Smooth muscle cell of the brain vasculature (primary cell): ENCODE data around the gene TUBB2B.

Experiments used
- DNase-seq: peaks from one replicate; pipeline ENCODE4 v3.0.0-alpha.2; 2012; ENCODE audit warnings: low read depth, low spot score

The TUBB2B gene

GRCh38 chr6:3227363-3228045, at the start of gene TUBB2B:
TUBB2B (minus strand) TSS chr6:3227653; CDS start chr6:3227543, 110 bp downstream.
- DNase-seq: no peak

- no peak for DNase-seq
Measured at GRCh38 chr6:3277251-3277650, 49.8 kb upstream of the TUBB2B start.

- DNase-seq: no peak
Measured at GRCh38 chr6:3276174-3277167, 49.0 kb upstream of the TUBB2B start.

GRCh38 chr6:3273707-3274521, 46.5 kb upstream of the TUBB2B start:
- no peak for DNase-seq

- DNase-seq: no peak
Measured at GRCh38 chr6:3272911-3273547, 45.6 kb upstream of the TUBB2B start.

GRCh38 chr6:3271756-3272155, 44.3 kb upstream of the TUBB2B start:
- no peak for DNase-seq

GRCh38 chr6:3270258-3270657, 42.8 kb upstream of the TUBB2B start:
- no peak for DNase-seq

- no peak for DNase-seq
Measured at GRCh38 chr6:3269281-3269975, 42.0 kb upstream of the TUBB2B start.

GRCh38 chr6:3268680-3269079, 41.2 kb upstream of the TUBB2B start:
- no peak for DNase-seq

GRCh38 chr6:3267162-3267561, 39.7 kb upstream of the TUBB2B start:
- DNase-seq: no peak

- DNase-seq: no peak
Measured at GRCh38 chr6:3266170-3266569, 38.7 kb upstream of the TUBB2B start.

- no peak for DNase-seq
Measured at GRCh38 chr6:3265671-3266070, 38.2 kb upstream of the TUBB2B start.

GRCh38 chr6:3264356-3264755, 36.9 kb upstream of the TUBB2B start:
- no peak for DNase-seq

- DNase-seq: no peak
Measured at GRCh38 chr6:3263096-3263495, 35.6 kb upstream of the TUBB2B start.

- no peak for DNase-seq
Measured at GRCh38 chr6:3261921-3262320, 34.5 kb upstream of the TUBB2B start.

GRCh38 chr6:3261518-3261820, 34.0 kb upstream of the TUBB2B start:
- no peak for DNase-seq

- DNase-seq: no peak
Measured at GRCh38 chr6:3260772-3261517, 33.5 kb upstream of the TUBB2B start.

- no peak for DNase-seq
Measured at GRCh38 chr6:3260296-3260695, 32.8 kb upstream of the TUBB2B start.

- no peak for DNase-seq
Measured at GRCh38 chr6:3259491-3259958, 32.1 kb upstream of the TUBB2B start.
